Endothelial cell (in vitro differentiated cells): ENCODE measurements around the gene FHL1. TPM values are rescaled to one million over a fixed set of nuclear protein-coding genes. Genes with fewer than 3 reads are reported as not detected.
A peak's percentile ranks its signal among the peaks of the same experiment; 100 is the strongest.
"Not testable (repeated sequence)": the region's sequence is repeated elsewhere in the genome, so short reads cannot be mapped to it uniquely, and the experiment has no call there.

ENCODE experiments used
- DNase-seq: peaks from one replicate; pipeline ENCODE4 v3.0.0; 2021; ENCODE audit warnings: low spot score
- H3K27ac Mint-ChIP-seq: one replicate; pipeline ENCODE4 v1.8.0; 2021; ENCODE audit warnings: mixed read lengths, inconsistent platforms; ENCODE audit not compliant: unreplicated experiment
- H3K27me3 Mint-ChIP-seq: one replicate; pipeline ENCODE4 v1.8.0; 2021; ENCODE audit warnings: mild to moderate bottlenecking, moderate library complexity, mixed read lengths, inconsistent platforms; ENCODE audit not compliant: unreplicated experiment
- H3K36me3 Mint-ChIP-seq: one replicate; pipeline ENCODE4 v1.8.0; 2021; ENCODE audit warnings: mild to moderate bottlenecking, low read depth, mixed read lengths, inconsistent platforms; ENCODE audit not compliant: unreplicated experiment
- H3K4me1 Mint-ChIP-seq: one replicate; pipeline ENCODE4 v1.8.0; 2021; ENCODE audit warnings: mild to moderate bottlenecking, mixed read lengths, inconsistent platforms; ENCODE audit not compliant: unreplicated experiment
- H3K4me3 Mint-ChIP-seq: one replicate; pipeline ENCODE4 v1.8.0; 2021; ENCODE audit warnings: mild to moderate bottlenecking, mixed read lengths, inconsistent platforms; ENCODE audit not compliant: unreplicated experiment
- H3K9me3 Mint-ChIP-seq: one replicate; pipeline ENCODE4 v1.8.0; 2021; ENCODE audit warnings: mixed read lengths, inconsistent platforms; ENCODE audit not compliant: unreplicated experiment
- CTCF ChIP-seq: fragments of 200-600 bp; sonication (generic); IDR thresholded peaks from one replicate; pipeline ENCODE4 v1.5.0; 2021; ENCODE audit warnings: antibody characterized with exemption; ENCODE audit not compliant: unreplicated experiment
- total RNA-seq: library from RNA; stranded (reverse); fragmentation: NEBNext Ultra II Directional; extraction: Animal tissue kit (Norgen Biotek cat#: 25700); gene quantifications from one replicate; pipeline ENCODE4 v1.2.1, GENCODE V29; 2021; ENCODE audit not compliant: unreplicated experiment

The FHL1 gene
- total RNA-seq, 1 donor from 2014 or later: 5.6 TPM

GRCh38 chrX:136165406-136165805 lies 18.1 kb downstream of the FHL1 start:
- Mint-ChIP-seq H3K4me1 (no peaks in the 10 kb centered on the region), H3K9me3 (no peaks in the 10 kb centered on the region), H3K27me3 (peaks cover 1% of the 10 kb centered on the region), H3K4me3 (no peak overlapping the region), H3K36me3 (no peaks in the 10 kb centered on the region), H3K27ac (no peak overlapping the region)
- no peak for TF ChIP-seq CTCF
- DNase-seq: no peak

GRCh38 chrX:136166221-136166855 lies 19.0 kb downstream of the FHL1 start:
- H3K27me3 Mint-ChIP-seq: peaks cover 1% of the 10 kb centered on the region
- no peak overlapping the region for H3K27ac Mint-ChIP-seq
- H3K4me3 Mint-ChIP-seq: no peak overlapping the region
- no peaks in the 10 kb centered on the region for H3K9me3 Mint-ChIP-seq
- DNase-seq: no peak
- TF ChIP-seq CTCF: no peak
- no peaks in the 10 kb centered on the region for H3K4me1 Mint-ChIP-seq
- H3K36me3 Mint-ChIP-seq: no peaks in the 10 kb centered on the region

GRCh38 chrX:136167989-136168388 lies 20.7 kb downstream of the FHL1 start:
- not testable (repeated sequence) for DNase-seq, H3K4me1 Mint-ChIP-seq, H3K27me3 Mint-ChIP-seq, H3K9me3 Mint-ChIP-seq, H3K27ac Mint-ChIP-seq, H3K4me3 Mint-ChIP-seq, H3K36me3 Mint-ChIP-seq

GRCh38 chrX:136168929-136169735 lies 21.8 kb downstream of the FHL1 start:
- Mint-ChIP-seq H3K36me3 (no peaks in the 10 kb centered on the region), H3K27me3 (no peaks in the 10 kb centered on the region), H3K27ac (peak overlapping the region; percentile 48), H3K4me1 (no peaks in the 10 kb centered on the region), H3K9me3 (no peaks in the 10 kb centered on the region), H3K4me3 (no peak overlapping the region)
- DNase-seq: peak; percentile 31
- TF ChIP-seq CTCF: no peak

GRCh38 chrX:136170139-136170800 lies 22.9 kb downstream of the FHL1 start:
- Mint-ChIP-seq H3K4me3 (no peak overlapping the region), H3K4me1 (no peaks in the 10 kb centered on the region), H3K27me3 (no peaks in the 10 kb centered on the region), H3K27ac (no peak overlapping the region), H3K9me3 (no peaks in the 10 kb centered on the region), H3K36me3 (no peaks in the 10 kb centered on the region)
- no peak for DNase-seq
- no peak for TF ChIP-seq CTCF
